HG03571 (cell line): Measurements from ENCODE around the gene GGNBP2.
"Not testable (repeated sequence)": the region's sequence is repeated elsewhere in the genome, so short reads cannot be mapped to it uniquely, and the experiment has no call there.

ENCODE experiments used
- ATAC-seq: cut with Tn5 transposase; IDR thresholded peaks from one replicate; pipeline ENCODE4 v1.9.1; 2021; ENCODE audit not compliant: unreplicated experiment

The GGNBP2 gene

GRCh38 chr17:36599546-36600250 is 55.0 kb downstream of the GGNBP2 start:
- ATAC-seq, result no peak

GRCh38 chr17:36600465-36600864 is 55.7 kb downstream of the GGNBP2 start:
- ATAC-seq, result no peak

GRCh38 chr17:36600936-36601302 is 56.2 kb downstream of the GGNBP2 start:
- no peak for ATAC-seq

GRCh38 chr17:36601303-36602029 is 56.7 kb downstream of the GGNBP2 start, which contains the start of gene MRM1:
Gene MRM1 (plus strand): TSS chr17:36601583. CDS start chr17:36601811, 228 bp downstream.
- ATAC-seq, result peak; percentile 77

GRCh38 chr17:36602030-36602748 is 57.5 kb downstream of the GGNBP2 start:
- peak; percentile 13 for ATAC-seq

- no peak for ATAC-seq
These were observed 58.2 kb downstream of the GGNBP2 start for GRCh38 chr17:36602924-36603384.

- not testable (repeated sequence) for ATAC-seq
These were observed 60.3 kb downstream of the GGNBP2 start for GRCh38 chr17:36605028-36605427.

GRCh38 chr17:36608280-36608679 is 63.6 kb downstream of the GGNBP2 start:
- no peak for ATAC-seq

GRCh38 chr17:36608794-36609497 is 64.2 kb downstream of the GGNBP2 start:
- ATAC-seq, result no peak

GRCh38 chr17:36609498-36609862 is 64.8 kb downstream of the GGNBP2 start:
- no peak for ATAC-seq

- ATAC-seq, result no peak
These were observed 65.8 kb downstream of the GGNBP2 start for GRCh38 chr17:36610474-36610873.

- no peak for ATAC-seq
These were observed 66.8 kb downstream of the GGNBP2 start for GRCh38 chr17:36611345-36612072.

- no peak for ATAC-seq
These were observed 67.6 kb downstream of the GGNBP2 start for GRCh38 chr17:36612323-36612722.

GRCh38 chr17:36613155-36613554 is 68.4 kb downstream of the GGNBP2 start:
- no peak for ATAC-seq

- no peak for ATAC-seq
These were observed 69.4 kb downstream of the GGNBP2 start for GRCh38 chr17:36614081-36614480.

- ATAC-seq, result no peak
These were observed 70.2 kb downstream of the GGNBP2 start for GRCh38 chr17:36614933-36615332.

GRCh38 chr17:36616061-36617029 is 71.6 kb downstream of the GGNBP2 start:
- no peak for ATAC-seq

GRCh38 chr17:36617773-36618172 is 73.1 kb downstream of the GGNBP2 start:
- no peak for ATAC-seq

GRCh38 chr17:36623281-36623680 is 78.6 kb downstream of the GGNBP2 start:
- no peak for ATAC-seq
